ENCODE data around the gene PAXX.

- TF ChIP-seq, protein P1, sequence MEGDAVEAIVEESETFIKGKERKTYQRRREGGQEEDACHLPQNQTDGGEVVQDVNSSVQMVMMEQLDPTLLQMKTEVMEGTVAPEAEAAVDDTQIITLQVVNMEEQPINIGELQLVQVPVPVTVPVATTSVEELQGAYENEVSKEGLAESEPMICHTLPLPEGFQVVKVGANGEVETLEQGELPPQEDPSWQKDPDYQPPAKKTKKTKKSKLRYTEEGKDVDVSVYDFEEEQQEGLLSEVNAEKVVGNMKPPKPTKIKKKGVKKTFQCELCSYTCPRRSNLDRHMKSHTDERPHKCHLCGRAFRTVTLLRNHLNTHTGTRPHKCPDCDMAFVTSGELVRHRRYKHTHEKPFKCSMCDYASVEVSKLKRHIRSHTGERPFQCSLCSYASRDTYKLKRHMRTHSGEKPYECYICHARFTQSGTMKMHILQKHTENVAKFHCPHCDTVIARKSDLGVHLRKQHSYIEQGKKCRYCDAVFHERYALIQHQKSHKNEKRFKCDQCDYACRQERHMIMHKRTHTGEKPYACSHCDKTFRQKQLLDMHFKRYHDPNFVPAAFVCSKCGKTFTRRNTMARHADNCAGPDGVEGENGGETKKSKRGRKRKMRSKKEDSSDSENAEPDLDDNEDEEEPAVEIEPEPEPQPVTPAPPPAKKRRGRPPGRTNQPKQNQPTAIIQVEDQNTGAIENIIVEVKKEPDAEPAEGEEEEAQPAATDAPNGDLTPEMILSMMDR (IDR thresholded peaks at IDR 0.05; ENCODE audit: insufficient read depth, low read length) = no peak
- no peak for TF ChIP-seq POLR2AphosphoS5 (IDR thresholded peaks at IDR 0.05; ENCODE audit: low read depth)
- TF ChIP-seq, protein P2, sequence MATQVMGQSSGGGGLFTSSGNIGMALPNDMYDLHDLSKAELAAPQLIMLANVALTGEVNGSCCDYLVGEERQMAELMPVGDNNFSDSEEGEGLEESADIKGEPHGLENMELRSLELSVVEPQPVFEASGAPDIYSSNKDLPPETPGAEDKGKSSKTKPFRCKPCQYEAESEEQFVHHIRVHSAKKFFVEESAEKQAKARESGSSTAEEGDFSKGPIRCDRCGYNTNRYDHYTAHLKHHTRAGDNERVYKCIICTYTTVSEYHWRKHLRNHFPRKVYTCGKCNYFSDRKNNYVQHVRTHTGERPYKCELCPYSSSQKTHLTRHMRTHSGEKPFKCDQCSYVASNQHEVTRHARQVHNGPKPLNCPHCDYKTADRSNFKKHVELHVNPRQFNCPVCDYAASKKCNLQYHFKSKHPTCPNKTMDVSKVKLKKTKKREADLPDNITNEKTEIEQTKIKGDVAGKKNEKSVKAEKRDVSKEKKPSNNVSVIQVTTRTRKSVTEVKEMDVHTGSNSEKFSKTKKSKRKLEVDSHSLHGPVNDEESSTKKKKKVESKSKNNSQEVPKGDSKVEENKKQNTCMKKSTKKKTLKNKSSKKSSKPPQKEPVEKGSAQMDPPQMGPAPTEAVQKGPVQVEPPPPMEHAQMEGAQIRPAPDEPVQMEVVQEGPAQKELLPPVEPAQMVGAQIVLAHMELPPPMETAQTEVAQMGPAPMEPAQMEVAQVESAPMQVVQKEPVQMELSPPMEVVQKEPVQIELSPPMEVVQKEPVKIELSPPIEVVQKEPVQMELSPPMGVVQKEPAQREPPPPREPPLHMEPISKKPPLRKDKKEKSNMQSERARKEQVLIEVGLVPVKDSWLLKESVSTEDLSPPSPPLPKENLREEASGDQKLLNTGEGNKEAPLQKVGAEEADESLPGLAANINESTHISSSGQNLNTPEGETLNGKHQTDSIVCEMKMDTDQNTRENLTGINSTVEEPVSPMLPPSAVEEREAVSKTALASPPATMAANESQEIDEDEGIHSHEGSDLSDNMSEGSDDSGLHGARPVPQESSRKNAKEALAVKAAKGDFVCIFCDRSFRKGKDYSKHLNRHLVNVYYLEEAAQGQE (IDR thresholded peaks at IDR 0.05; ENCODE audit: insufficient replicate concordance, low read depth) = no peak
- TF ChIP-seq GABPA (IDR thresholded peaks at IDR 0.05; ENCODE audit: low read depth) = no peak
- TF ChIP-seq SPI1 (IDR thresholded peaks at IDR 0.05; ENCODE audit: borderline replicate concordance, low read depth) = no peak
Measured at GRCh38 chr9:137011156-137011555, 18.9 kb downstream of the PAXX start.

Data from HL-60 (cell line).